Epithelial cell of proximal tubule (primary cell): ENCODE data around the gene HSD11B1L. TPM values are rescaled to one million over a fixed set of nuclear protein-coding genes. Genes with fewer than 3 reads are reported as not detected.
"Not testable (repeated sequence)": the region's sequence is repeated elsewhere in the genome, so short reads cannot be mapped to it uniquely, and the experiment has no call there.

ENCODE experiments used
- DNase-seq: peaks from one replicate; pipeline ENCODE4 v3.0.0-alpha.2; 2011; ENCODE audit warnings: low read depth
- H3K4me3 ChIP-seq: 2 replicates; pipeline ENCODE4 v1.5.1; 2011; ENCODE audit warnings: low read depth, mild to moderate bottlenecking, low read length
- total RNA-seq: library from RNA; depleted of rRNA; stranded (reverse); fragments of >200 nt; gene quantifications from 2 replicates; pipeline ENCODE4 v1.2.3, GENCODE V29; 2015
- TF ChIP-seq, protein P1 (sequence below): conservative IDR thresholded peaks from 2 replicates; pipeline ENCODE4 v1.5.1; 2012; ENCODE audit warnings: low read depth, mild to moderate bottlenecking, low read length

Gene HSD11B1L
- total RNA-seq, 1 donor from 2014 or later = 13.5 TPM

- H3K4me3 ChIP-seq = no peak overlapping the region
- DNase-seq = no peak
- TF ChIP-seq, protein P1, sequence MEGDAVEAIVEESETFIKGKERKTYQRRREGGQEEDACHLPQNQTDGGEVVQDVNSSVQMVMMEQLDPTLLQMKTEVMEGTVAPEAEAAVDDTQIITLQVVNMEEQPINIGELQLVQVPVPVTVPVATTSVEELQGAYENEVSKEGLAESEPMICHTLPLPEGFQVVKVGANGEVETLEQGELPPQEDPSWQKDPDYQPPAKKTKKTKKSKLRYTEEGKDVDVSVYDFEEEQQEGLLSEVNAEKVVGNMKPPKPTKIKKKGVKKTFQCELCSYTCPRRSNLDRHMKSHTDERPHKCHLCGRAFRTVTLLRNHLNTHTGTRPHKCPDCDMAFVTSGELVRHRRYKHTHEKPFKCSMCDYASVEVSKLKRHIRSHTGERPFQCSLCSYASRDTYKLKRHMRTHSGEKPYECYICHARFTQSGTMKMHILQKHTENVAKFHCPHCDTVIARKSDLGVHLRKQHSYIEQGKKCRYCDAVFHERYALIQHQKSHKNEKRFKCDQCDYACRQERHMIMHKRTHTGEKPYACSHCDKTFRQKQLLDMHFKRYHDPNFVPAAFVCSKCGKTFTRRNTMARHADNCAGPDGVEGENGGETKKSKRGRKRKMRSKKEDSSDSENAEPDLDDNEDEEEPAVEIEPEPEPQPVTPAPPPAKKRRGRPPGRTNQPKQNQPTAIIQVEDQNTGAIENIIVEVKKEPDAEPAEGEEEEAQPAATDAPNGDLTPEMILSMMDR = no peak
Measured at GRCh38 chr19:5695649-5696195, 14.9 kb downstream of the HSD11B1L start.

DNA sequence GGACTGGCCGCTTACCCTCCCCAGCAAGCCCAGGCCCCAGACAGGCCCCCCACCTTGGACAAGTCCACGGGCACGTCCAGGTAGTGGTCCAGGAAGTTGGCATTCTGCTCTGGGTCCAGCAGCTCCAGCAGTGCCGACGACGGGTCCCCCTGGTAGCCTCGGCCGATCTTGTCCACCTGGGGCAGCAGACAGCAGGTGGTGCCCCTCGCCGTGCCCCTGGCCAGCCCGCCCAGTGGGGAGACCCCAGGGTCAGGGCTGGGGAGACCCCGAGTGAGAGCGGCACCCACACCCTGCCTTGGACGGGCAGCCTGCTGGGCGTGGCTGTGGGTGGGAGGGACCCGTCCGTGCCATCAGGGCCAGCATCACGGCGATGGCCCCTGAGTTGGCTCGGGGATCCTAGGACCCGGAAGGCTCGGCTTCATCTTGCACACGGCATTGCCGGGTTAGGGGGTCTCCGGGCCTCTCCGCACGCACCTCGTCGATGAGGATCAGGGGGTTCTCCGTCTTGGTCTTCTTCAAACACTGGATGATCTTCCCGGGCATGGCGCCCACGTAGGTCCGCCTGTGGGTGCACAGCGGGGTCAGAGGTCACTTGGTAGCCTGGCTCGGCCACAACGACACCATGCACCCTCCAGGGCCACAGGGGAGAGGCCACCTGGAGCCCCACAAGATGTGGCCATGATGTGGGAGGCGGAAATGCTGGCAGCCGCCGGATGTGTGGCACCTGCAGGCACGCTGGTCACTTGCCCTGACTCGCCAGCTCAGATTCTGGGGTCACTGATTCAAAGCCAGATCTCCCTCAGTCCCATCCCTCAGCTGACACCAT is 15.6 kb downstream of the HSD11B1L start:
- TF ChIP-seq, protein P1 = no peak
- H3K4me3 ChIP-seq = no peak overlapping the region
- DNase-seq = no peak

DNA sequence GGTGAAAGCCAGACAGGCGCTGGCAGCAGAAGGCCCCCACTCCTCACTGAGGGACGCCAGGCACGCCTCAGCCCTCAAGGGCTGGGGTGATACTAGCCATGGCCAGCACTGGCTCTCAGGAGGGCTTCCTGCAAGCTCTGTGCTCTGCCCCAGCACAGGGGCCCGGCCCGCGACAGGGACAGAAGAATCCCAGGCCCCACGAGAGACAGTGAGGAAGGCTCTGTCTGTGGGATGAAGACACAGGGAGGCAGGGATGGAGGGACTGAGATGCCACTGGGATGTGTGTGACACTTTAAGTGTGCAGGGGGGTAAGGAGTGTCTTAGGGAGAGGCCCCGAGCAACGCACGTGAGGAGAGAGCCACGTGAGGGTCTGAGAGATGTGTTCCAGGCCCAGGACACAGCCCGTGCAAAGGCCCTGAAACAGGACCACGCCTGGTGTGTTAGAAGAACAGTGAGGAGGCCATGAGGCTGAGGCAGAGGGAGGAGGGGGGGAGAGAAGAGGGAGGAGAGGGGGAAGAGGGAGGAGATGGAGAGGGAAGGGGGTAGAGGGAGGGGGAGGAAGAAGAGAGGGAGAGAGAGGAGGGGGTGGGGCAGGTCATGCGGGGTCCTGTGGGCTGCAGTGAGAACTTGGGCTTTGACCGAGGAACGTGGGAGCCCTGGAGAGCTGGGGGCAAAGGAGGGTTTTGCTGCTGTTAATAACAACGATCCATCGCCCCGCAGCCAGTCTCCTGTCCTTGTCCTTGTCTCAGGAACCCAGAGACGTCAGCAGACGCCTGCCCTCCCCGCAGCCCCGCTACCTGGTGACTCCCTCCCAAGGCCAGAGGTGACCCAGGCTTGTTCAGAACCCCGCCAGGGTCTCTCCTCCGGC is 16.4 kb downstream of the HSD11B1L start:
- TF ChIP-seq, protein P1 = no peak
- DNase-seq = no peak
- H3K4me3 ChIP-seq = no peak overlapping the region

DNA sequence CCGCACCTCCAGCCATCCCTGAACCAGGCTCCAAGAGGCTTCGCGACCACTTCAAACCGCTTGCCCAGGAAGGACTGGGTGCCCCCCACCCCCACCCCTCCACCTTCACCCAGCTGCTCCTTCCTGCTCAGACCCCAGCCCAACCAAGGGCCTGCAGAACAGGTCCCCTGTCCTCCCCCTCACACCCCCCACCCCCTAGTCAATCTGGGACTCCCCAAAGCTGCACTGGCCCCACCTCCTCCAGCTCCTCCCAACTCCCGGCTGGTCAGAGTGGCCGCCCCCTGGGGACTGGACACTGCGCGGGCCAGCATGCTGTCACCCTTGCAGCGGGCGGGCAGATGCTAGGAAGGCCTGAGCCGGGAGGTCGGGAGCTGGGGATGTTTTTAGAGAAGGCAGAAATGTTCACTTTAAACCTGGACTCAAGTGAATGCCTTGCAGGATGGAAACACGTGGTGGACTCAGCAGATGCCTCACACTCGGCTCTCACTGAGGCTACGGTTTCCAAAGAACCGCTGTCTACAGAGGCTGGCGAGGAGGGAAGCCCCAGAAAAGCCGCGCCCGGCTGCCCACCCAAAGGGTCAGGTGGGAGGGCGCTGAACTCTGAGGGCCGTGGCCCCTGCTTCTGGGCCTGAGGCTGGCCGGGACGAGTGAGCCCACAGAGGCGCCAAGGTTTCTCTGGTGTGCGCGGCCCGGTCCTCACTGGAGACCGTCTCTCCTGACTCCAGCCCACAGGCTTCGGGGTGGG is 17.2 kb downstream of the HSD11B1L start:
- TF ChIP-seq, protein P1 = no peak
- no peak overlapping the region for H3K4me3 ChIP-seq
- DNase-seq = no peak

GRCh38 chr19:5698635-5699422 is 18.0 kb downstream of the HSD11B1L start:
- TF ChIP-seq, protein P1 = no peak
- DNase-seq = no peak
- no peak overlapping the region for H3K4me3 ChIP-seq

GRCh38 chr19:5700455-5701092 is 19.7 kb downstream of the HSD11B1L start:
- no peak for DNase-seq
- no peak overlapping the region for H3K4me3 ChIP-seq
- TF ChIP-seq, protein P1 = no peak

GRCh38 chr19:5702053-5702410 is 21.2 kb downstream of the HSD11B1L start:
- DNase-seq, H3K4me3 ChIP-seq: not testable (repeated sequence)
